ENCODE measurements around the gene DENND10.
A peak's percentile ranks its signal among the peaks of the same experiment; 100 is the strongest.
"Not testable (repeated sequence)": the region's sequence is repeated elsewhere in the genome, so short reads cannot be mapped to it uniquely, and the experiment has no call there.

Gene DENND10

GRCh38 chr10:119166564-119166963 is 62.7 kb downstream of the DENND10 start:
- no peak for DNase-seq (ENCODE audit: low read depth in 2 of 2)

- DNase-seq (ENCODE audit: low read depth in 2 of 2): no peak
Observed at GRCh38 chr10:119167041-119167440, 63.1 kb downstream of the DENND10 start.

GRCh38 chr10:119174109-119174508 is 70.2 kb downstream of the DENND10 start:
- no peak for DNase-seq (ENCODE audit: low read depth in 2 of 2)

GRCh38 chr10:119176166-119176565 is 72.3 kb downstream of the DENND10 start:
- DNase-seq (ENCODE audit: low read depth in 2 of 2): no peak

GRCh38 chr10:119177708-119178371 is 73.9 kb downstream of the DENND10 start:
- DNase-seq (ENCODE audit: low read depth in 2 of 2): peak in 1 of 2 donors; percentile 14

- peak; percentile 87 to 97 for DNase-seq (ENCODE audit: low read depth in 2 of 2)
Observed at GRCh38 chr10:119178372-119179119, 74.6 kb downstream of the DENND10 start, which contains the start of gene PRDX3. PRDX3 (minus strand) TSS chr10:119178812; CDS start chr10:119178790, 22 bp downstream.

- DNase-seq (ENCODE audit: low read depth in 2 of 2): not testable (repeated sequence)
Observed at GRCh38 chr10:119180850-119181400, 77.0 kb downstream of the DENND10 start.

GRCh38 chr10:119183664-119184412 is 79.9 kb downstream of the DENND10 start:
- DNase-seq (ENCODE audit: low read depth in 2 of 2): no peak
